Uterus (tissue), 4 donors: Measurements from ENCODE around the gene CDK3. TPM values are rescaled to one million over a fixed set of nuclear protein-coding genes. Genes with fewer than 3 reads are reported as not detected.

Experiments used
- DNase-seq, 2 donors: peaks; one replicate each; pipeline ENCODE4 v3.0.0-alpha.2; 2019 to 2020
- H3K27ac ChIP-seq, 2 donors: fragments of 200-600 bp; sonication (generic); 1 replicate in 1 of 2; 2 replicates in 1 of 2; pipeline ENCODE4 v1.5.1; 2016 to 2018
- H3K27me3 ChIP-seq, 2 donors: fragments of 200-600 bp; sonication (generic); one replicate each; pipeline ENCODE4 v1.5.1; 2018 to 2019; ENCODE audit warnings: control low read depth in 1 of 2
- H3K36me3 ChIP-seq, 2 donors: fragments of 200-600 bp; sonication (generic); one replicate each; pipeline ENCODE4 v1.5.1; 2019; ENCODE audit warnings: control low read depth in 1 of 2
- H3K4me1 ChIP-seq, 2 donors: fragments of 200-600 bp; sonication (generic); one replicate each; pipeline ENCODE4 v1.5.1; 2018 to 2019; ENCODE audit warnings: control low read depth in 1 of 2
- H3K4me3 ChIP-seq, 2 donors: fragments of 200-600 bp; sonication (generic); 1 replicate in 1 of 2; 2 replicates in 1 of 2; pipeline ENCODE4 v1.5.1; 2018 to 2019; ENCODE audit warnings: mild to moderate bottlenecking in 1 of 2
- H3K9me3 ChIP-seq, 2 donors: fragments of 200-600 bp; sonication (generic); one replicate each; pipeline ENCODE4 v1.5.1; 2019; ENCODE audit warnings: control low read depth in 1 of 2
- POLR2A ChIP-seq, 2 donors: fragments of 450-650 bp; IDR thresholded peaks; one replicate each; pipeline ENCODE4 v1.6.1; 2016; ENCODE audit warnings: antibody characterized with exemption in 2 of 2, mild to moderate bottlenecking in 1 of 2, moderate library complexity in 1 of 2
- intact Hi-C: fragments of 100-400 bp; cut with DNase I; formaldehyde crosslinking; loops from one replicate; pipeline ENCODE4 v1.15.1; 2023; ENCODE audit warnings: low total_unique reads
- total RNA-seq, 4 donors: library from RNA; depleted of rRNA in 3 of 4; stranded (reverse); fragments of >200 nt in 3 of 4; gene quantifications; one replicate each; pipeline versions ENCODE4 v1.1.0 to v1.2.4, GENCODE V29; 2014 to 2023
- TF ChIP-seq, protein P1 (sequence below), 4 experiments: fragments of 200-600 bp in 2 of 4; fragments of 450-650 bp in 2 of 4; sonication (generic) in 2 of 4; IDR thresholded peaks; one replicate each; pipeline ENCODE4 v1.5.1; 2016 to 2019; ENCODE audit warnings: antibody characterized with exemption in 4 of 4, mild to moderate bottlenecking in 2 of 4, moderate library complexity in 1 of 4
- donor health status: DM: yes; HTN: yes; CAD: no.

CDK3 gene
- total RNA-seq, 4 donors from 2014 or later: 8.5 to 10.8 (median 9.6) TPM; not detected in 1

DNA sequence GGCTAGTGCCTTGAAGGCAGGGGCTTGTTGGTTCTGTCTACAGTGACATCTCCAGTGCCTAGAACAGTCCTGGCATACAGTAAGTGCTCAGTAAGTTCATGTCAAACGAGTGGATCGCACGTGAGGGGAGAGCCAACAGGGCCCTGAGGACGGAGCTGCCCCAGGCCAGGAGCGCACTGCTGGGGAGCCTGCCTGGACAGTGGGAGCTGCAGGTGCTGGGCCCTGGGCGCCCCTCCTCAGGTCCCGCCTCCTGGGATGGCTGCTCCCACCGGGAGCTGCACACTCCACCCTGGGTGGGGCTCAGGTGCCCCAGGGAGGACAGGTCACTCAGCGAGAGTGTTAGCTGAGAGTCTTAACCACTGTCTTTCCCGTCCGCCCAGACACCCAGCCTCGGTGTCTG is 24.6 kb downstream of the CDK3 start:
- intact Hi-C loops: no loop called here
- no peak for TF ChIP-seq POLR2A (IDR thresholded peaks at IDR 0.05)
- TF ChIP-seq, protein P1, sequence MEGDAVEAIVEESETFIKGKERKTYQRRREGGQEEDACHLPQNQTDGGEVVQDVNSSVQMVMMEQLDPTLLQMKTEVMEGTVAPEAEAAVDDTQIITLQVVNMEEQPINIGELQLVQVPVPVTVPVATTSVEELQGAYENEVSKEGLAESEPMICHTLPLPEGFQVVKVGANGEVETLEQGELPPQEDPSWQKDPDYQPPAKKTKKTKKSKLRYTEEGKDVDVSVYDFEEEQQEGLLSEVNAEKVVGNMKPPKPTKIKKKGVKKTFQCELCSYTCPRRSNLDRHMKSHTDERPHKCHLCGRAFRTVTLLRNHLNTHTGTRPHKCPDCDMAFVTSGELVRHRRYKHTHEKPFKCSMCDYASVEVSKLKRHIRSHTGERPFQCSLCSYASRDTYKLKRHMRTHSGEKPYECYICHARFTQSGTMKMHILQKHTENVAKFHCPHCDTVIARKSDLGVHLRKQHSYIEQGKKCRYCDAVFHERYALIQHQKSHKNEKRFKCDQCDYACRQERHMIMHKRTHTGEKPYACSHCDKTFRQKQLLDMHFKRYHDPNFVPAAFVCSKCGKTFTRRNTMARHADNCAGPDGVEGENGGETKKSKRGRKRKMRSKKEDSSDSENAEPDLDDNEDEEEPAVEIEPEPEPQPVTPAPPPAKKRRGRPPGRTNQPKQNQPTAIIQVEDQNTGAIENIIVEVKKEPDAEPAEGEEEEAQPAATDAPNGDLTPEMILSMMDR (IDR thresholded peaks at IDR 0.05): no peak

DNA sequence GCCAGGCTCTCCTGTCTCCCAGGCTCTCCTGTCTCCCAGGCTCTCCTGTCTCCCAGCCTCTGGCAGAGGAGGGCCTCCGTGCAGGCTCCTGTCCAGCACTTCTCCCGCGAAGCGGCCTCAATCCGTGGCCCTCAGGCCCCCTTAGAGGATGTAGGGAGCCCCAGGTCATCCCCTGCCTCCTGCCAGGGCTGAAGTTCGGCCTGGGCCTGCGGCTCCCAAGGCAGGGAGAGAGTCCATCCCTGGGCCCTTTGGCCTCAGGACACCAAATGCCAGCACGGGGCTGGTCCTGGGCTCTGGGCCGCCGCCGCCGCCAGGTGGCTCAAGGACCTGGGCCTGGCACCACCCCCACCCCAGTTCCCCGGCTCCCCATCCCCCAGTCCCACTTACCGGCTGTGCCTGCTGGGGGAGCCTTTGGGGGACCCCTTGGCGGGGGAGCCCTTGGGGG is 26.1 kb downstream of the CDK3 start:
- intact Hi-C loops: no loop called here
- Histone ChIP-seq H3K9me3 (no peaks in the 10 kb centered on the region), H3K27ac (no peak overlapping the region), H3K36me3 (no peaks in the 10 kb centered on the region), H3K4me1 (no peaks in the 10 kb centered on the region), H3K27me3 (no peaks in the 10 kb centered on the region), H3K4me3 (no peak overlapping the region)
- TF ChIP-seq POLR2A (IDR thresholded peaks at IDR 0.05): no peak
- TF ChIP-seq, protein P1 (IDR thresholded peaks at IDR 0.05): no peak
- no peak for DNase-seq

More for the DNA sequence above, 24.6 kb downstream of the CDK3 start:
- no peak overlapping the region for H3K27ac ChIP-seq
- H3K27me3 ChIP-seq: no peaks in the 10 kb centered on the region
- H3K36me3 ChIP-seq: no peaks in the 10 kb centered on the region
- H3K9me3 ChIP-seq: no peaks in the 10 kb centered on the region
- H3K4me3 ChIP-seq: no peak overlapping the region
- no peak for DNase-seq
- no peaks in the 10 kb centered on the region for H3K4me1 ChIP-seq

DNA sequence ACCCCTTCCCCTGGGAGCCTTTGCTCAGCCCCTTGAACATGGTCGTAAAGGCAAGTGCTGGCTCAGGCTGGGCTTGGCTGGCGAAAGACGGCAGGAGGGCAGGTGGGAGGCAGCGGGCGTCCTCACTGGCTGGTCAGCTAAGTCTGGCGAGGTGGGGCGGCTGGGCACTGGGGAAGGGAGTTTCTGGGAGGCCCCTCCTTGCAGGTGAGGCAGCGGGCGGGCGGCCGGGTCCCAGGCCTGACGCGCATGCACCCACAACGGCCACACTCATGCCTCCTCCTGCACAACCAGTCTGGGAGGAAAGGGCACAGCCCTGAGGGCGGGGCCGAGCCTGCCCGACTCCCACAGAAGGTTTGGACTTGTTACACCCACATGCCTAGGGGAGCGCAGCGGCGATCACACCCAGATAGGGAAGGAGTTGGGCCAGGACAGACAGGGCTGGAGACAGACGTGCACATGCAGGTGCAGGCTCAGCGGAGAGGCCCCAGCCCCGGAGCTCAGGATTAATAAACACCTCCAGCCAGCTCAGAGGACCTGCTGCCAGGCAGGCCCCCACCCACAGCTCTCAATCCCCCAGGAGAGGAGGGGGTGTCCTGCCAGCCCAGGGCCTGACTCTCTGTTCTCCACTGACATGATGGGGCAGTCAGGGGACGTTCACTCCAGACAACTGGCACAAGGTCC is 26.6 kb downstream of the CDK3 start, which contains the start of gene EVPL:
TSS of gene EVPL (minus strand) at position 148 of the 681 bp plus-strand sequence. CDS start at position 40, 108 bp downstream.
- no peak within 1 kb of the TSS for H3K4me3 ChIP-seq
- DNase-seq: no peak
- no peaks in the 10 kb centered on the region for H3K27me3 ChIP-seq
- no peak within 1 kb of the TSS for H3K27ac ChIP-seq
- no peaks in the 10 kb centered on the region for H3K4me1 ChIP-seq
- no peaks in the 10 kb centered on the region for H3K36me3 ChIP-seq
- no peaks in the 10 kb centered on the region for H3K9me3 ChIP-seq
- intact Hi-C loops: no loop called here
- no peak for TF ChIP-seq POLR2A (IDR thresholded peaks at IDR 0.05)
- TF ChIP-seq, protein P1 (IDR thresholded peaks at IDR 0.05): no peak

DNA sequence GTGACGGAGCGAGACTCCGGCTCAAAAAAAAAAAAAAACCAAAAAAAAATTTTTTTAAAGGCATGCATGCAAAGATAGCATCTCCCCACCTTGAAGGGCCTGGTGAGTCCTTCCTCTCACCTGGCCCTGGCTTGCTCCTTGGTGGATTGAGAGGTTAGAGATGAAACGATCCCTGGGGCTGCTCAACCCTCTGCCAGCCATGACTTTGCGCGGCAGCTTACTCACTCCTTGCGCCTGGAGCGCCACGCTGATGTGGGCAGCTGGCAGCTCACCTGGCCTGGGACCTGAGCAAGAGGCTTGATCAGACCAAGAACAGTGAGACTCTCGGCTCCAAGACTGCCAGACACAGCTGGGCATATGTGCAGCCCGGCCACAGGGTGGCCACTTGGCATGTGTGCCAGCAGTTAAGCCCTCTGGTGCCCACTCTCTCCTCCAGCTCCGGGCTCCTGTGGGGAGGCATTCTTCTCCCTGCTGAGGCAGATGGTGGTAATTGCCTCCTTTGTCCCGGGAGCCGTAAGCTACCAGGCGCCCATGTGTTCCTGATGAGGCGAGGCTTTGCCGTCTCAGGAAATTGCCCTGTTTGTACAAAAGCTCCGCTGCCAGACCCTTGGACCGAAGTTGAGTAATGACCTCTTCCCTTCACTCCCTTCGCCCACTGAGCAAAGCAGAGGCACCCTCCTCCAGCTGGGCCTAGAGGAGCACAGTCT is 31.6 kb downstream of the CDK3 start:
- no peaks in the 10 kb centered on the region for H3K9me3 ChIP-seq
- intact Hi-C loops: no loop called here
- no peak for DNase-seq
- no peak for TF ChIP-seq POLR2A (IDR thresholded peaks at IDR 0.05)
- TF ChIP-seq, protein P1 (IDR thresholded peaks at IDR 0.05): no peak
- H3K27ac ChIP-seq: no peak overlapping the region
- no peak overlapping the region for H3K4me3 ChIP-seq
- H3K27me3 ChIP-seq: no peaks in the 10 kb centered on the region
- no peaks in the 10 kb centered on the region for H3K36me3 ChIP-seq
- no peaks in the 10 kb centered on the region for H3K4me1 ChIP-seq

DNA sequence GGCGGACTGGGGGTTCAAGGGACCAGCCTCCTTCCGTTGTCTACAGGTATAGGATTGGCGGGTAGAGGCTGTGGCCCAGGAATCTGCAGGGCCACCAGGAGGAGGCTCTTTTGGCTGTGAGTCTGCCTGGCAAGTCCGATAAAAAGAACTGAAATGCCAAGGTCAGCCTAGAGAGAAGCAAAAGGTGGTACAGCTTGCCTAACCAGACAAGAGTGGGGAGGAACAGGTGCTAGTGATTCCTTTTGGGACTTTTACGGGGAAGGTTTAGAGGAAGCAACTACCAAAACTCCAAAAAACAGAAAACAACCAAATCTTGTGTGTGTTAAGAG is 32.1 kb downstream of the CDK3 start:
- Histone ChIP-seq H3K27me3 (no peaks in the 10 kb centered on the region), H3K4me3 (no peak overlapping the region), H3K9me3 (no peaks in the 10 kb centered on the region), H3K36me3 (no peaks in the 10 kb centered on the region), H3K4me1 (no peaks in the 10 kb centered on the region), H3K27ac (no peak overlapping the region)
- TF ChIP-seq, protein P1 (IDR thresholded peaks at IDR 0.05): no peak
- no peak for TF ChIP-seq POLR2A (IDR thresholded peaks at IDR 0.05)
- intact Hi-C loops: no loop called here
- no peak for DNase-seq
